Body of pancreas (tissue), 4 donors: ENCODE measurements around the gene ABL1. TPM values are rescaled to one million over a fixed set of nuclear protein-coding genes. Genes with fewer than 3 reads are reported as not detected.
A peak's percentile ranks its signal among the peaks of the same experiment; 100 is the strongest.

Experiments
- ATAC-seq: fragments of 150-250 bp; one replicate; pipeline ENCODE4 v1.9.1; 2016
- DNase-seq, 4 donors: peaks; one replicate each; pipeline ENCODE4 v3.0.0-alpha.2; 2019
- H3K27ac ChIP-seq, 4 donors: fragments of 200-600 bp; sonication (generic); 1 replicate in 3 of 4; 2 replicates in 1 of 4; pipeline versions ENCODE4 v1.5.1 to v1.6.1; 2016 to 2019; ENCODE audit warnings: mild to moderate bottlenecking in 1 of 4, mixed read lengths in 1 of 4, moderate library complexity in 1 of 4
- H3K27me3 ChIP-seq, 2 donors: fragments of 200-600 bp; sonication (generic); one replicate each; pipeline ENCODE4 v1.6.0; 2016; ENCODE audit warnings: mild to moderate bottlenecking in 1 of 2
- H3K36me3 ChIP-seq, 2 donors: fragments of 200-600 bp; sonication (generic); replicated peaks in 1 of 2; 2 replicates each; pipeline ENCODE4 v1.5.1; 2016; ENCODE audit warnings: low read depth in 2 of 2; ENCODE audit not compliant: insufficient read depth in 1 of 2
- H3K4me1 ChIP-seq: fragments of 200-600 bp; sonication (generic); one replicate; pipeline ENCODE4 v1.6.0; 2016
- H3K4me3 ChIP-seq, 2 donors: fragments of 200-600 bp; sonication (generic); 1 replicate in 1 of 2; 2 replicates in 1 of 2; pipeline ENCODE4 v1.5.1; 2016 to 2019
- H3K9me3 ChIP-seq, 3 donors: fragments of 200-600 bp; sonication (generic); 1 replicate in 2 of 3; 2 replicates in 1 of 3; pipeline ENCODE4 v1.5.1; 2016
- CTCF ChIP-seq, 7 experiments: fragments of 450-650 bp in 4 of 7; fragments of 200-600 bp in 3 of 7; sonication (generic) in 3 of 7; IDR thresholded peaks; one replicate each; pipeline ENCODE4 v1.5.1; 2016 to 2019; ENCODE audit warnings: antibody characterized with exemption in 7 of 7
- POLR2A ChIP-seq, 3 donors: fragments of 450-650 bp; IDR thresholded peaks; one replicate each; pipeline ENCODE4 v1.6.1; 2016; ENCODE audit warnings: antibody characterized with exemption in 3 of 3, mild to moderate bottlenecking in 2 of 3
- WGBS, 2 donors: methylation state at CpG; one replicate each; pipeline ENCODE4 v1.1.5; 2017; 5-methylcytosine and 5-hydroxymethylcytosine counted together
- intact Hi-C: fragments of 100-400 bp; cut with DNase I; formaldehyde crosslinking; loops from one replicate; pipeline ENCODE4 v1.15.1; 2023
- total RNA-seq, 2 donors: library from RNA; depleted of rRNA; stranded (reverse); fragments of >200 nt; gene quantifications; one replicate each; pipeline ENCODE4 v1.1.0, GENCODE V29; 2016

The ABL1 gene
- 10 to 100 TPM; 23.3 to 29.0 TPM for total RNA-seq

DNA sequence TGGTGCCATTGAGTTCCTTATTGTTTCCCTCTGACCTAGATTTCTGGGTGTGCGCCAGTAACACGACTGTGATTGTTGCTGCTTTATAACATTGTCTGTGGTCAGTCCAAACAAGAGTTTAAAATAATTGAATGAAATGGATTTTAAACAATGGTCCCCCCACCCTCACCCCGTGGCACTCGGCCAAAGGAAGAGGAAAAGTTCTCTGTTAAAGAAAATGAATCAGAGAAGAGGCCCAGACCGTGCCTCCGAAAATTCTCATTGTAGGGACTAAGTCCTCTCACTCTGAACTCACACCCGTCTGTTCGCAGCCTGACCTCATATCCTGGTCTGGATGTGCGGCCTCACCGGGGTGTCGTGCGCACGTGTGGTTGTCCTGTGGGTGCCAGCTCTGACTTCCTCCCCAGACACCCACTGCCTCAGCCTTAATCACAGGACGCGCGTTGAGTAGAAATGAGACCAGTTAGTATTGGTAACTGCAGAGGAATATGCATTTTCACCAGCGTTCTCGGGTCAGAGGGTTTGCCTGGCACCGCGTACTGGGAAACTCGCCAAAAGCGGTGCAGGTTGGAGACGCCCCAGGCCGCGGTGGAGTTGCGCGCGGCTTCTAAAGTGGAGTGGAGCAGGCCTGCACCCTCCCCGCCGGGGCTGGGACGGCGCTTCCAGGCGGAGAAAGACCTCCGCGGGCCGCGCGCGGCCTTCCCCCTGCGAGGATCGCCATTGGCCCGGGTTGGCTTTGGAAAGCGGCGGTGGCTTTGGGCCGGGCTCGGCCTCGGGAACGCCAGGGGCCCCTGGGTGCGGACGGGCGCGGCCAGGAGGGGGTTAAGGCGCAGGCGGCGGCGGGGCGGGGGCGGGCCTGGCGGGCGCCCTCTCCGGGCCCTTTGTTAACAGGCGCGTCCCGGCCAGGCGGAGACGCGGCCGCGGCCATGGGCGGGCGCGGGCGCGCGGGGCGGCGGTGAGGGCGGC, at the start of gene ABL1:
Gene ABL1 (plus strand): TSS at position 884 of the 966 bp plus-strand sequence. CDS start 193 bp downstream, outside the sequence.
- DNase-seq (peak; percentile 73 to 82 (median 77)), ATAC-seq (peak; percentile 86)
- TF ChIP-seq CTCF (IDR thresholded peaks at IDR 0.05) (no peak), POLR2A (IDR thresholded peaks at IDR 0.05) (peak in 2 of 3 donors; percentile 47 to 50)
- Histone ChIP-seq H3K27ac (peak within 1 kb of the TSS; percentile 79 to 93 (median 86)), H3K36me3 (no peaks in the 10 kb centered on the region), H3K4me1 (peaks cover 50% of the 10 kb centered on the region), H3K4me3 (peak within 1 kb of the TSS; percentile 41 to 63), H3K9me3 (no peaks in the 10 kb centered on the region), H3K27me3 (no peaks in the 10 kb centered on the region)
- 2 to 15% methylated on average over 10 to 74 of the region's 78 CpGs for WGBS, 2 donors
- intact Hi-C loops: no loop called here

DNA sequence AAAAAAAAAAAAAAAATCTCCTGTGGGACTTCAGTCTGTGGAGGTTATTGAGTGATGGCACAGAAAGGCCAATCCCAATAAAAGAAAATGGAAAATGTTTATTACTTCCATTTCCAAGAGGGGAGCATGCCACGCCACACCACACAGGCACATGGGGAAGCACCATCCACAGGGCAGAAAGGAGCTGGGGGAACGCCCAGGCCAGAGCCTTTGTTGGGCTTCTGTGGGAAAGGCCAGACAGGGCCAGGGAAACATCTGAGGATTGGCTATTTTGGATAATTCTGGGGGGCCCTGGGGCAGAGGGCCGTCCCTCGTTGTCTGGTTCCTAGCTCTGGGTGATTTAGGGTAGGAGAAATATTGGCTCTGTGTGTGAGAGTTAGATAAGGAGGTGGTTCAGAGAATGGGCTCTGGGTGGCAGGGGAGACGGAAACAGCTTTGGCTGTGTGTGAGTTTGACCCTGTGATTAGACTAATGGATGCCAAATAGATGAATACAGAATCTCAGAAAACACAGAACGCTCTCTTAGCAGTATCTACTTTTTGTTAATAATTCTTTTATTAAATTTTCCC, 49.0 kb upstream of the ABL1 start:
- intact Hi-C loops: no loop called here
- Histone ChIP-seq H3K9me3 (no peaks in the 10 kb centered on the region), H3K27ac (peak overlapping the region in 1 of 4 donors; percentile 52), H3K36me3 (no peaks in the 10 kb centered on the region), H3K4me3 (no peak overlapping the region), H3K4me1 (peaks cover 27% of the 10 kb centered on the region), H3K27me3 (no peaks in the 10 kb centered on the region)
- DNase-seq: no peak
- 43 to 50% methylated on average over 6 of the region's 6 CpGs for WGBS, 2 donors
- no peak for TF ChIP-seq CTCF (IDR thresholded peaks at IDR 0.05)
- TF ChIP-seq POLR2A (IDR thresholded peaks at IDR 0.05): no peak
- ATAC-seq: no peak

DNA sequence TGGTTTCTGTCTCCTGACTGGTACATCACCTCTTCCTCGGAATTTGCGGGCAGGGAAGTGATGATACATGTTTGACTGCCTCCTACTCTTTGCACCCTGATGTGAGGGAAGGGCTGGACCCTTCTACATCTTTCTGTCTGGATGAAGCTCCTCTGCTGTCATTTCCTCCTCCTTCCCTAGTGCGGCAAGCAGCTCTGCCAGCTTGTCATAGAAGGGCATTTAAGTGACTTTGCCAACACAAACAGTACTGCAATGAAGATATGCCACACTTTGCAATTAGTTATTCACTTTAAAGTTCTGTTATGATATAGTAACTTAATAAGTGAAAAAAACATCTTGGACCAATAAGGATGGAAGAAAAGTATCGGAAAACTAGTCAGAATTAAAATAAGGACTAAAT, 48.5 kb upstream of the ABL1 start:
- 40 to 68% methylated on average over 4 of the region's 4 CpGs for WGBS, 2 donors
- intact Hi-C loops: no loop called here
- Histone ChIP-seq H3K9me3 (no peaks in the 10 kb centered on the region), H3K27me3 (no peaks in the 10 kb centered on the region), H3K36me3 (no peaks in the 10 kb centered on the region), H3K4me3 (no peak overlapping the region), H3K4me1 (peaks cover 27% of the 10 kb centered on the region), H3K27ac (no peak overlapping the region)
- ATAC-seq: no peak
- DNase-seq: no peak
- TF ChIP-seq CTCF (IDR thresholded peaks at IDR 0.05) (no peak), POLR2A (IDR thresholded peaks at IDR 0.05) (no peak)

GRCh38 chr9:130789747-130790672, 45.0 kb upstream of the ABL1 start:
- Histone ChIP-seq H3K27me3 (no peaks in the 10 kb centered on the region), H3K4me3 (no peak overlapping the region), H3K4me1 (peaks cover 20% of the 10 kb centered on the region), H3K27ac (no peak overlapping the region), H3K9me3 (no peaks in the 10 kb centered on the region), H3K36me3 (no peaks in the 10 kb centered on the region)
- WGBS, 2 donors: 97 to 98% methylated on average over 6 to 7 of the region's 7 CpGs
- DNase-seq (no peak), ATAC-seq (no peak)
- intact Hi-C loops: no loop called here
- TF ChIP-seq CTCF (IDR thresholded peaks at IDR 0.05): no peak
- no peak for TF ChIP-seq POLR2A (IDR thresholded peaks at IDR 0.05)
